Astrocyte (in vitro differentiated cells and primary cell): ENCODE data around the gene CAPN7.

Experiments used
- EZH2 ChIP-seq: IDR thresholded peaks from 2 replicates; pipeline ENCODE4 v1.6.1; 2012; ENCODE audit warnings: mild to moderate bottlenecking, low read length, inconsistent platforms; ENCODE audit not compliant: insufficient read depth
- TF ChIP-seq, protein P1 (sequence below): IDR thresholded peaks from 2 replicates; pipeline ENCODE4 v1.5.1; 2011; ENCODE audit warnings: low read depth, mild to moderate bottlenecking, inconsistent platforms, low read length, moderate library complexity; ENCODE audit not compliant: insufficient read depth

DNA sequence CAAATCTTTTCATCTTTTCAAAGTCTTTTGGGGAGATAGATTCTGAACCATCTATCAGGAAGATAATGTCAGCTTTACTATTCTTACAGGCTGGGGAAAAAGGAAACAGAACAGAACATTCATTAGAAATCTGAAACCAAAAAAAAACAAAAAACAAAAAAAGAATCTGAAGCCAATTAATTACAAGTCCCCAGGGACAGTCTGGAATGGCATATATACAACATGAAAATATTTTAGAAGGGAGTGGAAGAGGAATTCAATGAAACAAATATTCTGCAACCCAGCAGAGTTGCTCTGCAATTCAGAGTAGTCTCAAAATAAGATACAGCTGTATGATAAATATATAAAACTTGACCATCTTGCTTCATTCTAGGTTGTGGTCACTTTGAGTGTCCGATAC is 41.7 kb upstream of the CAPN7 start:
- TF ChIP-seq, protein P1, sequence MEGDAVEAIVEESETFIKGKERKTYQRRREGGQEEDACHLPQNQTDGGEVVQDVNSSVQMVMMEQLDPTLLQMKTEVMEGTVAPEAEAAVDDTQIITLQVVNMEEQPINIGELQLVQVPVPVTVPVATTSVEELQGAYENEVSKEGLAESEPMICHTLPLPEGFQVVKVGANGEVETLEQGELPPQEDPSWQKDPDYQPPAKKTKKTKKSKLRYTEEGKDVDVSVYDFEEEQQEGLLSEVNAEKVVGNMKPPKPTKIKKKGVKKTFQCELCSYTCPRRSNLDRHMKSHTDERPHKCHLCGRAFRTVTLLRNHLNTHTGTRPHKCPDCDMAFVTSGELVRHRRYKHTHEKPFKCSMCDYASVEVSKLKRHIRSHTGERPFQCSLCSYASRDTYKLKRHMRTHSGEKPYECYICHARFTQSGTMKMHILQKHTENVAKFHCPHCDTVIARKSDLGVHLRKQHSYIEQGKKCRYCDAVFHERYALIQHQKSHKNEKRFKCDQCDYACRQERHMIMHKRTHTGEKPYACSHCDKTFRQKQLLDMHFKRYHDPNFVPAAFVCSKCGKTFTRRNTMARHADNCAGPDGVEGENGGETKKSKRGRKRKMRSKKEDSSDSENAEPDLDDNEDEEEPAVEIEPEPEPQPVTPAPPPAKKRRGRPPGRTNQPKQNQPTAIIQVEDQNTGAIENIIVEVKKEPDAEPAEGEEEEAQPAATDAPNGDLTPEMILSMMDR: no peak
- no peak for TF ChIP-seq EZH2
